HG02885 (cell line): ENCODE results near the gene KLHL15.
"Not testable (repeated sequence)": the region's sequence is repeated elsewhere in the genome, so short reads cannot be mapped to it uniquely, and the experiment has no call there.

Source experiments
- ATAC-seq: cut with Tn5 transposase; IDR thresholded peaks from one replicate; pipeline ENCODE4 v1.9.1; 2021; ENCODE audit warnings: mild to moderate bottlenecking; ENCODE audit not compliant: unreplicated experiment, poor library complexity

The KLHL15 gene

GRCh38 chrX:24027086-24027485 lies at the start of gene KLHL15:
TSS of gene KLHL15 (minus strand) at chrX:24027186. CDS start at chrX:24006693, 20,493 bp downstream.
- no peak for ATAC-seq

GRCh38 chrX:24069877-24070276 lies 42.9 kb upstream of the KLHL15 start:
- no peak for ATAC-seq

GRCh38 chrX:24063488-24063887 lies 36.5 kb upstream of the KLHL15 start:
- ATAC-seq: no peak

GRCh38 chrX:24055043-24055356 lies 28.0 kb upstream of the KLHL15 start:
- ATAC-seq: peak; percentile 10

GRCh38 chrX:24054182-24055042 lies 27.4 kb upstream of the KLHL15 start, which contains the start of gene EIF2S3:
TSS of gene EIF2S3 (plus strand) at chrX:24054956. CDS start at chrX:24054969, 13 bp downstream.
- ATAC-seq: peak; percentile 91

- not testable (repeated sequence) for ATAC-seq
These were observed 23.7 kb upstream of the KLHL15 start for GRCh38 chrX:24050522-24051318.

GRCh38 chrX:24049643-24050042 lies 22.7 kb upstream of the KLHL15 start:
- not testable (repeated sequence) for ATAC-seq

GRCh38 chrX:24046060-24046459 lies 19.1 kb upstream of the KLHL15 start:
- not testable (repeated sequence) for ATAC-seq

- no peak for ATAC-seq
These were observed 10.7 kb upstream of the KLHL15 start for GRCh38 chrX:24037729-24038128.

GRCh38 chrX:24034485-24034884 lies 7.5 kb upstream of the KLHL15 start:
- no peak for ATAC-seq

- ATAC-seq: no peak
These were observed 3.6 kb upstream of the KLHL15 start for GRCh38 chrX:24030597-24030996.

GRCh38 chrX:24027985-24028384 lies 999 bp upstream of the KLHL15 start:
- no peak for ATAC-seq

- no peak for ATAC-seq
These were observed 554 bp downstream of the KLHL15 start for GRCh38 chrX:24026432-24026831.

- peak; percentile 30 for ATAC-seq
These were observed 1.1 kb downstream of the KLHL15 start for GRCh38 chrX:24025741-24026403.

GRCh38 chrX:24024819-24025740 lies 1.9 kb downstream of the KLHL15 start:
- ATAC-seq: peak; percentile 88

- ATAC-seq: no peak
These were observed 2.9 kb downstream of the KLHL15 start for GRCh38 chrX:24023972-24024669.

- ATAC-seq: no peak
These were observed 3.4 kb downstream of the KLHL15 start for GRCh38 chrX:24023544-24023943.

GRCh38 chrX:24020306-24020876 lies 6.6 kb downstream of the KLHL15 start:
- no peak for ATAC-seq

- ATAC-seq: no peak
These were observed 7.5 kb downstream of the KLHL15 start for GRCh38 chrX:24019448-24019847.
